Measurements from ENCODE around the gene CFAP54. TPM values are rescaled to one million over a fixed set of nuclear protein-coding genes. Genes with fewer than 3 reads are reported as not detected.

CFAP54 gene
- total RNA-seq, 1 donor = 0.21 TPM

DNA sequence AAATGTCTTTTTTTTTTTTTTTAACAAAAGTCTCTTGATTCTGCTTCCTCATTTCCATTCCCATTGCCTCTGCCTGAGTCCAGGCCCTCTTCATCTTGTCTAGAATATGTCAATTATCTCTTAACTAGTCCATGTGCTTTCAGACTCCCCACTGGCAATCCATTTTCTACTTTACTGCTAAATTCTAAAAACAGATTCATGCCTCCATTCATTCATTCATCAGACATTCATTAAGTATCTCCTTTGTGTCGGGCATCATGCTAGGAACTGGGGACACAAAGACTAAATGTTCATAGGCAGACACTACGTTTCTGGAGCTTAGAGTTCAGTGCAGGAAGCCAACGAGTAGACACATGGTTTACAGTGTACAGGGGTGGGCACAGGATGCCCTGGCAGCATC is 408.0 kb downstream of the CFAP54 start:
- H3K9me3 ChIP-seq (ENCODE audit: low read depth, low read length) = no peaks in the 10 kb centered on the region
- H3K27me3 ChIP-seq (ENCODE audit: insufficient read depth, low read length) = no peaks in the 10 kb centered on the region
- H3K4me3 ChIP-seq (ENCODE audit: low read length) = no peak overlapping the region

DNA sequence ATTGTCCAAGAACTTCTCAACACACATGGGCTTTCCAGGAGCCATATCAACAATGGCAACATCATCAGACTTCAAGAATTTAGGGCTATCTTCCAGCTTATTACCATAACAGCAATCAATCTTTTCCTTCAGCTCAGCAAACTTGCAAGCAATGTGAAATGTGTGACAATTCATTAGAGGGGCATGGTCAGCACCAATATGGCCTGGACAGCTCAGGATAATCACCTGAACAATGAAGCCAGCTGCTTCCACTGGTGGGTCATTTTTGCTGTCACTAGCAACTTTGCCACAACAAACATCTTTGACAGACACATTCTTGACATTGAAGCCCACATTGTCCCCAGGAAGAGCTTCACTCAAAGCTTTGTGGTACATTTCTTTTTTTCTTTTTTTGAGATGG is 411.8 kb downstream of the CFAP54 start:
- Histone ChIP-seq H3K27me3 (ENCODE audit: insufficient read depth, low read length) (no peaks in the 10 kb centered on the region), H3K9me3 (ENCODE audit: low read depth, low read length) (no peaks in the 10 kb centered on the region), H3K4me3 (ENCODE audit: low read length) (no peak overlapping the region), H3K4me1 (ENCODE audit: insufficient read depth, low read length) (no peaks in the 10 kb centered on the region)

More for the DNA sequence above, 408.0 kb downstream of the CFAP54 start:
- no peaks in the 10 kb centered on the region for H3K4me1 ChIP-seq (ENCODE audit: insufficient read depth, low read length)

DNA sequence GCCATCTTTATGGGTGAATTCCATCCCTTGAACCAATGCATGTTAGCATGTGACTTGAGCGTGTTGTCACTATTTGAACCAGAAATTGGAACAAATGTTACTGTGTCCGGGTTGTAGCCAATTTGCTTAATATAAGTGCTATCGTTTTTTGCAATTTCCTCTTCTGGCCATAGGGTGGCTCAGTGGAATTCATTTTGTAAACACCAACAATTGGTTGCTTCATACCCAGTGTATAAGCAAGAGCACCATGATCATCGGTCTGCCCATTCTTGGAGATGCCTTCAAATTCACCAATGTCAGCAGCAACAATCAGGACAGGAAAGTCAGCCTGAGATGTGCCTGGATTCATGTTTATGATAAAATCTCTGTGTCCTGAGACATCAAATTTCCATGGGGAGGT is 412.7 kb downstream of the CFAP54 start:
- Histone ChIP-seq H3K27me3 (ENCODE audit: insufficient read depth, low read length) (no peaks in the 10 kb centered on the region), H3K9me3 (ENCODE audit: low read depth, low read length) (no peaks in the 10 kb centered on the region), H3K4me1 (ENCODE audit: insufficient read depth, low read length) (no peaks in the 10 kb centered on the region), H3K4me3 (ENCODE audit: low read length) (no peak overlapping the region)

DNA sequence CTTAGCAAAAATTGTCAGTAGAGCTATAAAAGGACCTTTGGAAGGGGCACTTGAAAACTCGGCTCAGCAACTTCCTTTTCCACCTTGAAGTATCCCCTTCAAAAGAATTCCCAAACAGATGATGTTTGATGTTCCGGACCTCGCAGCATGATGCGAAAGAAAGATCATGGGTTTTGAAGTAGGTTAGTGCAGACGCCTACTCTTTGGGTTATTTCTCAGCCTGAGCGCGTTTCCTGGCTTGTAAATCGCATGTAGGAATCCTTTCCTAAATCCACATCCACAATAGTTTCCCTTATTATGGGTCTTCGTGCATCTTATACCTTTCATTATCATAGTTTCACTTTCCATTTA is 417.1 kb downstream of the CFAP54 start:
- H3K4me1 ChIP-seq (ENCODE audit: insufficient read depth, low read length) = peaks cover 15% of the 10 kb centered on the region
- no peaks in the 10 kb centered on the region for H3K27me3 ChIP-seq (ENCODE audit: insufficient read depth, low read length)
- H3K9me3 ChIP-seq (ENCODE audit: low read depth, low read length) = no peaks in the 10 kb centered on the region
- H3K4me3 ChIP-seq (ENCODE audit: low read length) = peak overlapping the region; percentile 96

DNA sequence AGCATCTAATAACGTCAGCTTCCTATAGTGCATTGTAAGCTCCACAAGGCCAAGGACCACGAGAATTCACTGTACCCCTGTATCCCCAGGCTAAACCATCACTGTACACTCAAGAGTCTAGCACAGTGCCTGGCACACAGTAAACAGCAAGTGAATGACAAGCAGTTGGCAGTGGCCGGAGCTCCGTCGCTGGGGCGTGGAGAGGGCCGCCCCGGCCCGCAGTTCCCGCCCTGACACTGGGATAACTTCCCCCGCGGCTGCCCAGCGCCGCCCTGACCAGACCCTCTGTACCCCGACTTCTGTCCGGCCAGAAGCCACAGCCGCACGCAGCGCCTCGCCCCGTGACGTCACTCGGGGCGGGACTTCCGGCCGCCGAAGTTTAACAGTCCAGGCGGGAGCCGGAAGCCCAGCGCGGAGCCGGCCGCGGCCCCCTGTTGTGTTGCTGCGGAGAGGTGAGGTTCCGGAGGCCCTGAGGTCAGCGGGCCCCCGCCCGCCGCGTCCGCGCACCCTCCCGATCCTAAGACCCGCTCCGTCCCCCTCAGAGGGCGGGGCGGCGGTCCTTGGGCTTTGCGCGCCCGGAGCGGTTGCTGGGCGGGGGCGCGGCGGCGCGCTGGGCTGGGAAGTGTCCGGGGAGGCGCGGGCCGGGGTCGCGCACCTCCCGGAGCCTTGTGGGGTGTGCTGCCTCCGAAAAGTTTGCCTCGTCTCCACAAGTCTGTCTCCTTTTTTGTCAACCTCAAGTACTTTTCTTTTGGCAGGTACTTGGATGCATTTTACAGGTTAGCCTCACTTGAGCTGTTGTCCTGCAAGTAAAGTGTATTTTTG is 417.7 kb downstream of the CFAP54 start, which contains the start of gene NEDD1:
TSS of gene NEDD1 (plus strand) at position 409 of the 822 bp plus-strand sequence. CDS start 2,503 bp downstream, outside the sequence.
- peak within 1 kb of the TSS; percentile 96 for H3K4me3 ChIP-seq (ENCODE audit: low read length)
- peaks cover 15% of the 10 kb centered on the region for H3K4me1 ChIP-seq (ENCODE audit: insufficient read depth, low read length)
- H3K9me3 ChIP-seq (ENCODE audit: low read depth, low read length) = no peaks in the 10 kb centered on the region

DNA sequence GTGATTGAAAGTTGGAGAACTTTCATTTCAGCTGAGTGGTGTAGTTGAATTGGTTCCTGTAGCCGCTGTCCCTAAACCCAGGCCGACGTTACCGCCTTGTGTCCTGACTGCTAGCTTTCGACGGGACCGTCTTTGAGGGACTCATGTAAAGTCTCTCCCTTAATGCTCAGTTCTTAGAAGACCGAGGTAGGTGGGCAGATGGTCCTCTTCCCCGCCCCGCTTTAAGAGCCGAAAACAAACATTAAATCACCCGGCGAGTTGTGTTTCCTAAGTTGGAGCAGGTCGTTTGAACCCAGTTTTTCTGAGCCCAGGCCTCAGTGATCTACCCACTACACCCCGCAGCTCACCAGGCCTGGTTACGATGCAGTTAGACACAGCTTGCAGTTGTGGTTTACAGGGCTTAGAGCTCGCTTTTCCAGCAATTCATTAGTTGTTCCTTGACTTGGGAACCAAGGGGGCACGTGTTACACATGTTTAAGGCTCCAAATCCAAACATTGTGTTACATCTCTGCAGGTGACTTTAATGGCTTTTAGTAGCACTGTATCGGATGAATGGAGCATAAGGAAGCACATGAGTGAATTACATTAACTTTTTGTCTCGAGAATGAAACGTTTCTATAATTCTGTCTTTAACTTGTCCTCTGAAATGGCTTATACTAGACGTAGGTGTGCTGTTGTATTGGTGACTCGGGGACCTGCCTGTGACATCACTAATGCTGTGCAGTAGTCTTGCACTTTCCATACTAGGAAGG is 418.5 kb downstream of the CFAP54 start:
- Histone ChIP-seq H3K27me3 (ENCODE audit: insufficient read depth, low read length) (no peaks in the 10 kb centered on the region), H3K4me3 (ENCODE audit: low read length) (peak overlapping the region; percentile 96), H3K9me3 (ENCODE audit: low read depth, low read length) (no peaks in the 10 kb centered on the region), H3K4me1 (ENCODE audit: insufficient read depth, low read length) (peaks cover 15% of the 10 kb centered on the region)

More for the DNA sequence above, 417.7 kb downstream of the CFAP54 start, which contains the start of gene NEDD1:
- H3K27me3 ChIP-seq (ENCODE audit: insufficient read depth, low read length) = no peaks in the 10 kb centered on the region

DNA sequence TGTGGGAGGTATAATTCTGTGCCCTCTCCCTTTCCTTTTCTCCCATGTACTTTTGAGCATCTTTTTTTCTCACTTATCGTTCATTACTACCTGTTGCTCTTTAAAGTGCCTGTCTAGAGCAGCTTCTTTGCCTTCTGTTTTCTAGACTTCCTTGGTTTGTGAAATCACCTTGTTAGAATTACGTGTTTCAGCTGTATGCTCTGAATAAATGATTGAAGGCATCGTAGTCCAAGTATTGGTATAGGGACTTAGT is 419.0 kb downstream of the CFAP54 start:
- Histone ChIP-seq H3K9me3 (ENCODE audit: low read depth, low read length) (no peaks in the 10 kb centered on the region), H3K4me3 (ENCODE audit: low read length) (no peak overlapping the region), H3K4me1 (ENCODE audit: insufficient read depth, low read length) (peaks cover 15% of the 10 kb centered on the region), H3K27me3 (ENCODE audit: insufficient read depth, low read length) (no peaks in the 10 kb centered on the region)

DNA sequence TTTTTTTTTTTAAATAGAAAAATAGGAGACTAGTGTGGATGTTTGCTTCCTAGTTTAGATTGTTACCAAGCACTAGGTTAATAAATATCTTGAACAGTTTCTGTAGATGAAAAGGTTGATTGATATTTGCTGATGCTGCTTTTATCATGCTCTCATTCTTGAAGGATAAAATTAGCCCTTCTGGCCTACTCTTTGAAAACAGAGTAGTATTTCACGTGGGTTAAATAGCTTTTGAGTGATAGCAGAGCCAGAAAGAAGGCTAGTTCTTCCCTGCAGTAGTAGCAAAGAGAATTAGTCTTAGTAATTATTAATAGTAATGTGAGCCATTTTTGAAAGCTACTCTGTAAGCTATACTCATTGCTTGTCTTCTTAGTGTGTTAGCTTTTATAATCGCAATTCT is 422.9 kb downstream of the CFAP54 start:
- H3K4me3 ChIP-seq (ENCODE audit: low read length) = no peak overlapping the region
- peaks cover 15% of the 10 kb centered on the region for H3K4me1 ChIP-seq (ENCODE audit: insufficient read depth, low read length)
- H3K27me3 ChIP-seq (ENCODE audit: insufficient read depth, low read length) = no peaks in the 10 kb centered on the region
- no peaks in the 10 kb centered on the region for H3K9me3 ChIP-seq (ENCODE audit: low read depth, low read length)

DNA sequence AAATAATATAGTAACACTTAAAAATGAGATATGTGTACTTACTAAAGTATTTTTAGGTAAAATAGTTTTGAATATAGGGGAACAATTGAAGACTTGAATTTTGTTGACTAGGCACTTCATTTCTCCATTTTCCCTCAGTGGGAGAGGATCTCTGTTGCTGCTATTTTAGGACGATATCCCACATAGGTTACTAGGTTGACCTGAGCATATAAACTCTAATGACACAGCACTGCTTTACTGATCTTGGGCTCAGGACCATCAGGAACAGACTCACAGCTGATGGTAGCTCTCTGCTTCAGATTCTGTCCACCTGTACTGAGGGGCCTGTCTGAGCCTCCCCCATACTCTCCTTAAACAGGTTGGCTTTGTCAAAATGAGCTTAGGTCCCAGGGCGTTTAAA is 423.6 kb downstream of the CFAP54 start:
- no peaks in the 10 kb centered on the region for H3K27me3 ChIP-seq (ENCODE audit: insufficient read depth, low read length)
- no peak overlapping the region for H3K4me3 ChIP-seq (ENCODE audit: low read length)
- H3K9me3 ChIP-seq (ENCODE audit: low read depth, low read length) = no peaks in the 10 kb centered on the region
- H3K4me1 ChIP-seq (ENCODE audit: insufficient read depth, low read length) = peaks cover 11% of the 10 kb centered on the region

DNA sequence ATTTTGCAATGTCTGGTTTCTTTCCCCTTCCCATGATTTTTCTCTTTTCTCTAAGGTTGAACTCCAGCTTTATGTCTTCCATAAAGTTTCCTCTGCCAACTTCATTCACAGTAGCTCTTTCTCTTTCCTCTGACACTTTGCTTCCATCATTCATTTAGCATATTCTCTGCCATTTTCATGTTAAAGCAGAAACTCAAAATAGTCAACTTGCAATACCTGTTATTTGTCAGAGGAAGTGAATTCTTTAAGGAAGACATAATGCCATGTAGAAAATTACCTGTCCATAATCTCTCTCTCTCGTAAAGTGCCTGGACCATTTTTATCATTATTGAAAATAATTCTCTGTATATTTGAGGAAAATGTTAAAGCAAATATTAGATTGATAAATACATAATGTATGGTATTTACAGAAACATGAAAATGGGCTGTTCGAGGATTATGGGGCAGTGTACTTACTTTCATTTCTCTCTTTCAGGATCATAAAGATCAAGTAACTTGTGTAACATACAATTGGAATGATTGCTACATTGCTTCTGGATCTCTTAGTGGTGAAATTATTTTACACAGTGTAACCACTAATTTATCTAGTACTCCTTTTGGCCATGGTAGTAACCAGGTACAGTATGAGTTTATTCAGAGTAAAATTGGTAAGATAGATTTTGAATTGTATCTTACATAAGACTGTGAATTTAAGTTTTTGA is 430.3 kb downstream of the CFAP54 start:
- no peaks in the 10 kb centered on the region for H3K9me3 ChIP-seq (ENCODE audit: low read depth, low read length)
- no peak overlapping the region for H3K4me3 ChIP-seq (ENCODE audit: low read length)
- peaks cover 4% of the 10 kb centered on the region for H3K4me1 ChIP-seq (ENCODE audit: insufficient read depth, low read length)
- no peaks in the 10 kb centered on the region for H3K27me3 ChIP-seq (ENCODE audit: insufficient read depth, low read length)

Other genes with a start within 250 kb of the CFAP54 start
- 221 TPM for gene CDK17, start 89.1 kb upstream of the CFAP54 start, total RNA-seq

Data from mononuclear cell (primary cell).